Measurements from ENCODE around the gene SCPEP1.
"Not testable (repeated sequence)": the region's sequence is repeated elsewhere in the genome, so short reads cannot be mapped to it uniquely, and the experiment has no call there.

The SCPEP1 gene

DNA sequence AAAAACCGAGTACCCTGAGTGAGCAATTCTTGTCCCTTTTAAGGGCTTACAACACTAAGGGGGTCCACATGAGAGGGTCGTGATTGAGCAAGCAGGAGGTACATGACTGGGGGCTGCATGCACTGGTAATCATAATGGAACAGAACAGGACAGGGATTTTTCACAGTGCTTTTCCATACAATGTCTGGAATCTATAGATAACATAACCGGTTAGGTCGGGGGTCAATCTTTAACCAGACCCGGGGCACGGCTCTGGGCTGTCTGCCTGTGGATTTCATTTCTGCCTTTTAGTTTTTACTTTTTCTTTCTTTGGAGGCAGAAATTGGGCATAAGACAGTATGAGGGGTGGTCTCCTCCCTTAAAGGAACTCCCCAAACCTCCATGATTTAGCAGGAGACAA lies 12.2 kb upstream of the SCPEP1 start:
- not testable (repeated sequence) for DNase-seq

DNA sequence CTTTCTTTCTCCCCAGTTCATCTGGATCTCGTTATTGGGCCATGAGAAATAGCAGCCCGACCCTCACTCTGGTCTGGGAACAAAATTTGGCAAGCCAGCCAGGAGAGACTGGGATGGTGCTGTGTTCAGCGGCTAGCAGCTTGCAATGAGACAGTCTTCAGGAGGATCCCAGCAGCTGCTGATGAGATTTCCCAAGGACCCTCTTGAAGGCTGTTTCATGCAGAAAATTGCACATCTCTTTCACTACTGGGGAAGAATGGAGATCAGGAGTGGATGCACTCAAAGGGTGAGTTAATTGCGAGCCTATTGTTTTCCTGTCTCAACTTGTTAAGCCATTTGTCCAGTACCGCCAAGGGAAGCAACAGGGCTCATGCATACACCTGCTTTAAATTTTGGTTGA lies 11.6 kb upstream of the SCPEP1 start:
- no peak for DNase-seq

DNA sequence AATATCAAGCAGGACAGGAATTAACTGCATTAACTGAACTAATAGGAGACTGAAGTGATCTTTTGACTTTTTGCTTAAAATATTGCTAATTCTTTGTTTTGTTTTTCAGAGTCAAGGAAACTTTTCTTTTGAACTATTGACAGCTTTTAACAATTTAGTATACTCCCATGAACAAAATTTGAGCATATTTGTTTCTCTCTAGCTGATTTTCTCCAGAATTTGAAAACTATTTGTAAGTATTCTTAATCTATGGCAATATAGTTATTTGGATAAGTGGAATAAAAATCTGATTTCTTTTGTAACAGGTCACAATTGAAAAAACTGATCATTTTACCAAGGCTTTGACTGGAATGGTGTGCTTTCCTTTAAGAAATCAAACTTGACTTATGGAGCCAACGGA lies 7.0 kb upstream of the SCPEP1 start:
- DNase-seq: no peak

DNA sequence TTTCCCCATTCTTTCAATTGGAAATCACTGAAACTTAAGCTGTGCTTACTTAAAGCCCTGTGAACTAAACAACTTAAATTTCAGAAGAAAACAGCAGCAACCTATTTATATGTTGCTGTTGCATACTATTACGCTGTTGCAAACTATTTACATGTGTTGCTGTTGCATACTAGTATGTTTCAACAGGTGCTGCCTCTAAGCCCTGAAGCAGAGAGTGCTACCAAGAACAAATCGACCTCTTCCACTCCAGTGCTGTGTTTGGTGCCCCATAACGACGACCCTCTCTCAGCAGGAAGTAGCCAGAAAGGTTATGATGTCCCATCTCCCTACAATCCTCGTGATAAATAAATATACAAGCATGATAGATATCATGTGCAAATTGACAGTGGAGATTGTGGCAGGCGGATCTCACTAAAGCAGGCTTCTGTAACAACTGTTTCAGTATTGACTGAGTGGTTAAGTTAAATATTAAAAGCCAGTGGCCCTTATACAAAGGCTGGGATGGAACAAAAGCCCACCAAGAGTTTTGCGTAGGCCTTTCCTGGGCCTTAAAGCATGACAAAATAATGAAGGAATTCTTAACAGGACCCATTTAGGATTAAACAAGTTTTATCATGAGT lies 5.7 kb upstream of the SCPEP1 start:
- no peak for DNase-seq

DNA sequence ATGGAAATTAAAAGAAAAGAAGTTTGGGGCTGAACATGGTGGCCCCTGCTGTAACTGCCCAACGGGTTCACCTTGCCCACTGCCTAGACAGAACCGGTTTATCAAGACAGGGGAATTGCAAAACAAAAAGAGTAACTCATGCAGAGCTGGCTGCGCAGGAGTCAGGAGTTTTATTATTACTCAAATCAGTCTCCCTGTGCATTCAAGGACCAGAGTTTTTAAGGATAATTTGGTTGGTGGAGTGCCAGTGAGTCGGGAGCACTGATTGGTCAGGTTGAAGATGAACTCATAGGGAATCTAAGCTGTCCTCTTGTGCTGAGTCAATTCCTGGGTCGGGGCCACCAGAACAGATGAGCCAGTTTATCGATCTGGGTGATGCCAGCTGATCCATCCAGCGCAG lies 4.4 kb upstream of the SCPEP1 start:
- DNase-seq: no peak

DNA sequence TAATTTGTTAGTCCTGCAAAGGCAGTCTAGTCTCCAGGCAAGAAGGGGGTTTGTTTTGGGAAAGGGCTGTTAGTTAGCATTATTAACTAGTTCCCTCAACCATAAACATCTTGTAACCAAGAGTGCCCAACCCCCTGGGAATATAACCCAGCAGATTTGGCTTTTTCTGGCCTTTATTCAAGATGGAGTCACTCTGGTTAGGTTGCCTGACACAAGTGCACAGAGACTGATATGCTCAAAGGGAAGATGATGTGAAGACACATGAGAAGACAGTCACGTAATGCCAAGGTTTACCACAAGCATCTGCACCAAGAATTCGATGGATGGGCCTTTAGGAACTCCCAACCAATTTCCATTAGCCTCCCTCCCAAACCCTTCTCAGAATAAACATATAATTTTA lies 3.9 kb upstream of the SCPEP1 start:
- DNase-seq: no peak

DNA sequence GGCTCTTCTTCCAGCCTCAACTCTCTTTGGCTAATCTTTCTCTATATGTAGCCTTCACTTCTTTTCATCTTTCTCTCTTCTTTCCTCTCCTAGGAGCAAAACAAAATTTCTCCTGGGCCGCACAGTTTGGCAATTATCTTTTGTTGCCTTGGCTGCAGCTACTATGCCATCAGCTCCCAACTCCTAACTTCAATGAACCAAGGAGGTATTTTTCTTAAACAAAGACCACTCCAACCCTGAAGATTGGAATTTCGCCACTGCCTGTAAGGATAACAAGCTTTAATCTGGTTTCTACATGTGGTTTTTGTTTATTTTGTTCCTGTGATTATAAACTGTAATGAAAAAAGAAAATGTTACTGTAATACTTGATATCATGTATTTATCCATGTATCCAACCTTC lies 2.3 kb upstream of the SCPEP1 start:
- DNase-seq: no peak

DNA sequence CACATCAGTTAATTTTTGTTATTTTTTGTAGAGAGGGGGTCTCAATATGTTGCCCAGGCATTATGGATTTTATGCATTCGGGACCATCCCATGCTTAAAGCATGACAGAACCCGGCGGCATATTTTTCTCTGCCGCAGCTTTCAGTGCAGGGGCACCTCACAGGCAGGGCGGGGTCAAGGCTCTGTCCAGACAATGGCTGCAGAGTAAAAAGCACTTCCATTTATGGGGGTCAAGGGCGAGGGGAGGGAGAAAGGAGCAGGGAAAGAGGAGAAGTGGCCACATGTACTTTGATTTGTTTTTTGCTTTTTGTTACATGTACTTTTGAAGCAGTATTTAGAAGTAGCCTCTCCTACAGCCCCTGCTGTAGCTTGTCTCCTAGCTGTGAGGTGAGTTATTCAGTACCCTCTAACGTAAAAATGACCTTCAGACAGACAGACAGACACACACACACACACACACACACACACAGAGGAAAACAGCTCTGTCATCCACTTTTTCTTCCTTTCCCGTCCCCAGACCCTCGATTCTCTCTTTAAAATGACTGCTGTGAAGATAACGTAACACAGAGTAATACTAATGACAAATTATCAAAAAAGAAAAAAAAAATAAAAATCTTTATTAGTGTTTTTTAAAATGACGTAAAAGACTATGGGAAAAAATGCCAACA lies 856 bp upstream of the SCPEP1 start:
- no peak for DNase-seq

DNA sequence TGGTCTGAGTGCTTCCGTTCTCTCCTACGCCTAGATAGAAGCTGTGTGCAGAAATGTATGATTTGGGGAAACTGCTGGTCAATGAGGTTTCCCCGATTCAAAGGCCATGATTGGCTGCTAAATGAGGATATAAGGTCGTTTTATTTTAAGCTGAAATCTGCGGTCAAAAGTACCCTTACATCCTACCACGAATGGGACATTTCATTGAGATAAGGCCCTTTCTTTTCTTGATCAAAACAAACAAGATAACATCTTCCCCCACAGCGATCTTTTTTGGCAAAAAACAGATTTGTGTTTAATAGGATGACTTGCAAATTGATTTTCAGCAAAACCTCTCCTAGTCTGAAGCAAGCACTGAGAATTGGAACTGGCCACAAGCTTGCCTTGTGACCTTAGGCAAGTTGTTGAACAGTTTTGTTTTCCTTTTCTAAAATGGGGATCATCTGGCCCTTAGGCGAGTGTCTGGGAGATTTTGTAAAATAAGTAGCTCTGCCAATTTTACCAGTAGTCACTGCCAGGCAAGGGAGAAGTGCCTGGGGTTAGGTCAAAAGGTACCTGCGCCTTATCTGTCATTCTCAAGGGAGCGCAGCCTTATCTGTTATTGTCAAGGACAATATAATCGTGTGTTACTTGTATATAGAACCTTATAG lies 635 bp downstream of the SCPEP1 start:
- no peak for DNase-seq

DNA sequence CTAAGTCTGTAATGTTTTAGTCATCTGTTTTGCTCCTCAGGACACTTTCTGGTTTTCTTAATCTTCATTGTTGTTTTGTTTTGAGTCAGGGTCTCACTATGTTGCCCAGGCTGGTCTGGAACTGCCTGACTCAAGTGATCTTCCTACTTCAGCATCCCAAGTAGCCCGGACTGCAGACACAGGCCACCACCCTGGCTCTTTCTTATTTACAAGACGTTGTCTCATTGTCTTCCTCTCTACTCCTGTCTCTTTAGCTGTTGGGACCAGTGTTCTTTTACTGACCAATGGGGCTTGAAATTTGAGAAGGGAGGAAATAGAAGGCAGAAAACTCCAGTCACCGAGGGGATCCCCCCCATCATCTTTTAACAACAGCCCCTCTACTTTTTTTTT lies 1.2 kb downstream of the SCPEP1 start:
- no peak for DNase-seq

DNA sequence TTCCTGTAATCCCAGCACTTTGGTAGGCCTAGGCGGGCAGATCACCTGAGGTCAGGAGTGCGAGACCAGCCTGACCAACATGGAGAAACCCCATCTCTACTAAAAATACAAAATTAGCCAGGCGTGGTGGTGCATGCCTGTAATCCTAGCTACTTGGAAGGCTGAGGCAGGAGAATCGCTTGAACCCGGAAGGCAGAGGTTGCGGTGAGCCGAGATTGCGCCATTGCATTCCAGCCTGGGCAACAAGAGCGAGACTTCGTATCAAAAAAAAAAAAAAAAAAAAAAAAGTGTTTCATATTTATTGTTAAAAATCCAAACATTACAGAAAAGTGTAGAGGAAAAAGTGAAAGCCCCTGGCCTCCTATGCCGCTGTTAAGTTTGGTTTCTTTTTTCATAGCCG lies 2.6 kb downstream of the SCPEP1 start:
- not testable (repeated sequence) for DNase-seq

DNA sequence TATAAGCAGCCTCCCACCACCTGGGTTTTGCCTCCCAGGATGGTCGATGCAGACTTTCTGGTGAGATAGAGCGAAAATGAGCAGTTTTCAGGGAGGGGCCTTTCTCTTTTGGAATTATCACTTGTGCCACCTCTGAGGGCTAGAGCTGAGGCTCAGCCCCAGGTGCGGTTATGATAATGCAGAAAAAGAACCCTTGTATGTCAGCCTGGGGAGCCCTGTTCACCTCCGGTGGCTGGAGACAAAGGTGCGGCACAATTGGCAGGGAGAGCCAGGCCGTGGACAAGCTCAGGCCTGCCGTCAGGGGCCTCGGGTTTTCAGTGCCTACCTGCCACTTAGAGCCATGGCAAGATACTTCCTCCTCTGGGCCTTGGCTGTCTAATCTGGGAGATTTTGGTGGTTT lies 4.4 kb downstream of the SCPEP1 start:
- DNase-seq: no peak

DNA sequence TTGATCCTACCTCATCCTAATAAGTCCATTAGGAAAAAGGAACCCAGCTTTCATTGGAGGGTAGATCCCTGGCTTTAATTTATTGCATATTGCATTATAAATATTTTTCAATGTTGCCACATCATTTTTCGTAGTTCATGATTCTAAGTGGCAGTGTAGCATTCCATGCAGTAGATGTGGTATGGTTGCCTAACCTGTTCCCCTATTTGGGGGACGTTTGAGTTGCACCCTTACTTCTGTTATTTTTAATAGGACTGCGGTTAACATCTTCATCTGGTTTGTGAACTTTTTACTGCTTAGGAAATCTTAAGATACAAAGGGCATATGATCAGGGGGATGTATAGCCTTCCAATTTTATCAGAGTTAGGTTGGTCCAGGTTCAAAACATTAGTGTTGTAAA lies 5.4 kb downstream of the SCPEP1 start:
- no peak for DNase-seq

DNA sequence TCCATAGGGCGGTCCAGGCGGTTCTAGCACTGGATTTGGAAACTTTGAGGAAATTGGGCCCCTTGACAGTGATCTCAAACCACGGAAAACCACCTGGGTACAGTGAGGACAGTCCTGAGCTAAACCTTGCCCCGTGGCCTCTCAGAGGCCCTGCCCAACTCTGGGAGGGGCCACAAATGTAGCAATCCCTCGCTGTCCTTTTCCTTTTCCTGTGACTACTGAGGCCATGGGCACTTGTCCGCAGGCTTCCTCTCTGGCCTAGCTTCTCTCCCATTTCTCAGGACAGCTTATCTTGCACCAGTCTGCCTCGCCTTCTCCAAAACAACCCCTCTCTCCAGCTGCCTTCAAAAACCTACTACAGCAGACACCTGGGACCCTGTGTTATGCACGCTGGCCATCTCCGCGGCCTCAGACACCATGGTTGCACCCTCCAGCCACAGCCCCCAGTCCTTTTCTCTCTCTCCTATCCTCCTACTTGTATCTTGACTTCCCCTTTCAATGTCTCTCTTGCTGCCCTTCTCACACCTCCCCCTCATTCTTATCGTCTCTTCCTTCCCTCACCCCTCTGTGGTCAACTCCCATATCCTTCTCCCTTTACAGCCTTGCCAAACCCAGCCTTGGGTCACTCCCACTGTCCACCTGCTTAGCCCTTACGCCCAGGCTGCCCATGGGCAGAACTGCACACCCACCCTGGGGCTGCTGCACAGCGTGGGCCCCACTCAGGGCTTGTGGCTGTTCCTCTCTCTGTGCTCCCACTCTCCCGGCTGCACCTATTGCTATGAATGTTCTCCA lies 7.6 kb downstream of the SCPEP1 start:
- DNase-seq: no peak

DNA sequence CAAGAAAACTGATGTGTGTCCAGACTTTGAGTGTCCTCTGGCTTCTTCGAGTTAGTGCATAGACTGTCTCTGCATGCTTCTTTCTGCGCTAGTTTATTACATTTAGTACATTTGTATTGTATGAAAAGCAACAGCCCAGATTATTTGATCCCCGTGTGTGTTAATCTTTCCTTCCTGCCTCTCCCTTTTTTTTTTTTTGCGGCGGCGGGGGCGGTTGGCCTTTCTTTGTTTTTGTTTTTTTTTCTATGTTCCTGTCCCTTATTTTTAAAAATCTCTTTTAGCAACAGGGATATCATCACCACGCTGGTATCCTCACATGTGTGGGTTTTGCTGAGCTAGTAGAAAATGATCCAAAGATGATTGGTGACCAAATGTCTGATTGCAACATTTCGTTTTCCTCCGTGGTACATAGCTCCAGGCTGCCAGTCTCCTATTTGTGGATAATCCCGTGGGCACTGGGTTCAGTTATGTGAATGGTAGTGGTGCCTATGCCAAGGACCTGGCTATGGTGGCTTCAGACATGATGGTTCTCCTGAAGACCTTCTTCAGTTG lies 9.4 kb downstream of the SCPEP1 start:
- DNase-seq: no peak

DNA sequence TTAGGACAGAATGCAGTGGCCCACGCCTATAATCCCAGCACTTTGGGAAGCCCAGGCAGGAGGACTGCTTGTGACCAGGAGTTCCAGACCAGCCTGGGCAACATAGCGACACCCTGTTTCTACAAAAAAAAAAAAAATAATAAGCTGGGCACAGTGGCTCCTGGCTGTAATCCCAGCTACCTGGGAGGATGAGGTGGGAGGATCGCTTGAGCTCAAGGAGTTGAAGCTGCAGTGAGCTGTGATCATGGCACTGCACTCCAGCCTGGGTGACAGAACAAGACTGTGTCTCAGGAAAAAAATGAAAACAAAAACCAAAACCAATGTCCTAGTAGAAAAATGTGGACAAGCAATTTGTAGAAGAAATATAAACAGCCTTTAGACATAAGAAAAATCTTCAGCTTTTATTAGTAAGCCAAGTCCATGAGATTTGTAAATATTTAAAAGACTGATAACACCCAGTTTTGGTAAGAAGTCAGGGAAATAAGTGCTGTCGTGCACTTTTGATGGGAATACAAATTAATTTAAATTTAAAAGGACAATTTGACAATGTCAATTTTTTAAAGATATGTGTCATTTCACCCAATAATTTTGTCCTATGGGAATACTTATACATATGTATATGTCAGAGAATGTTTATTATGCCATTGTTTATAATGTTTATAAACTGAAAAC lies 11.1 kb downstream of the SCPEP1 start:
- no peak for DNase-seq

DNA sequence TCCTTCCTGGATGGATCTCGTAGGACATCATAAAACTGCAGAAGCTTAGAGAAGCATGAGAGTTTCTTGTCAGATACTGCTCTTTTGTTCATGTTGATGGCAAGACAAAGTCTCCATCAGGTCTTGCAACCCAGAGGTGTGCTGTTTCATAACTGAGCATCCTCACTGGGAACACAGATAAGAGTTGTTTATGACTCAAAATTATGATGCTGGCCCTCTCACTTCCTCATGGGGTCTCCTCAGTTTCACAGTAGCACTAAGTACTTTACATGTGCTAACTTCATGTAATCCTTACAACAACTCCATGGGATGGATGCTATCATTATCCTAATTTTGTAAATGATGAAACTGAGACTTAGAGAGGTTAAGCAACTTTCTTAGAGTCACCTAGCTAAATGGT lies 14.4 kb downstream of the SCPEP1 start:
- no peak for DNase-seq

DNA sequence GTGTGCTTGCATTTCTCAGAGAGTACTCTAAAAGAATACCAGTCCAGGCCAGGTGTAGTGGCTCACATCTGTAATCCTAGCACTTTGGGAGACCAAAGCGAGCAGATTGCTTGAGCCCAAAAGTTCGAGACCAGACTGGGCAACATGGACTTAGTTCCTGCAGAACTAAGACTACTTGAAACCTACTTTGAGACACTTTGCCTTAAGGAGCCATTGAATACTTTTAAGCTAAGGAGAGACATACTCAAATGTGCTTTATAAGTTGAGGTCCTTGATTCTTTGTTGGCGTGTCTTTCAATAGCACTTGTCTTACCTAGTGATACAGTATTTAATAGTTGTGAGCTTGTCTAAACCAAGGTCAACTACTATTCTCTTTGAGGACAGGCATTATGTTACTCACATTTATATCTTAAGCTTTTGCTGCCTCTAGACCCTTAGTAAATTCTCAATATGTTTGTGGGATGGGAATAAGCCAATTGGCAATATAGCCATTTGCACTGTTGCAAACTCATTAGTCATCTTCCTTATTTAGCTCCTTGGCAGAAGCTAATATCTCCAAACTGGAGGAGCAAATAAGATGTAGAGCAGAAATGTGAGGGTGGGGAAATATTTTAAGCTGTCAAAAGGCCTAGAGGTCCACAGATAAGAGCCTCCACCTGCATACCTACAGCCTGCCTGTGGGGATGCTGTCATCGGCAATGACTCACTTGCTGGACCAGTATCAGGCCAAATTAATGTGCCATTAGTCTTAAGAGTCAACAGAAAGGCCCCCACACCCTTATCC lies 16.3 kb downstream of the SCPEP1 start:
- no peak for DNase-seq

DNA sequence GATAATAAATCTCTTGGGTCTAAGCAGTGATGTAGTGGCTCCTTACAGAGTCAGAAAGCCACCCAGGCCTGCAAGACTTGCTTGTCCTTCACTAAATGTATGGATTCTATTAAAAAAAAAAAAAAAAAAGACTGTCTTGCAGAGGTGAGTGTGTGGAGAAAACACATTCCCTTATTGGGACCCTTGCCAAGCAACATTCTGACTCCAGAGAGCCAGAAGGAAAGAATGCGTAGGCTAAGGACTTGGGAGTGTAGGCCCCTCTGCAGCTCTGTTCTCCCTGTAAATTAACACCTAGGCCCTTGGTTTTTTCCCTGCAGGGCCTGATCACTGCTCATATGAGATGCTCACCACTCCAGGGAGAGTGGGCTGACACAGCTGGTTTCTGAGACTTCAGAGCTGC lies 17.8 kb downstream of the SCPEP1 start:
- no peak for DNase-seq

DNA sequence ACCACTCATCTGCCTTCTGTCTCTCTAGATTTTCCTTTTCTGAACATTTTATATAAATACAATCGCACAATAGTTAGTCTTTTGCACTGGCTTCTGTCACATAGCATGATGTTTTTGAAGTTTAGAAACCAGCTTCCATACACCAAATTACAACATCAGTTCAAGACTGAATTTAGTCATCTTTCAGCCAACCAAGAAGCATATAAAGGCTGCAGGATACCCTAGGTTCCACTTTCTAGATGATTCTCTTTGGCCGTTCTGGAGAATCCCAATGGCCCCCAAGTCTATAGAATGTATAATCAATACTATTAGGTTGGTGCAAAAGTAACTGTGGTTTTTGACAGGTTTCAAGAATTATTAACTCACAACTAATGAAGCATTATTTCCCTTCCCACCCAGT lies 19.4 kb downstream of the SCPEP1 start:
- DNase-seq: no peak

DNA sequence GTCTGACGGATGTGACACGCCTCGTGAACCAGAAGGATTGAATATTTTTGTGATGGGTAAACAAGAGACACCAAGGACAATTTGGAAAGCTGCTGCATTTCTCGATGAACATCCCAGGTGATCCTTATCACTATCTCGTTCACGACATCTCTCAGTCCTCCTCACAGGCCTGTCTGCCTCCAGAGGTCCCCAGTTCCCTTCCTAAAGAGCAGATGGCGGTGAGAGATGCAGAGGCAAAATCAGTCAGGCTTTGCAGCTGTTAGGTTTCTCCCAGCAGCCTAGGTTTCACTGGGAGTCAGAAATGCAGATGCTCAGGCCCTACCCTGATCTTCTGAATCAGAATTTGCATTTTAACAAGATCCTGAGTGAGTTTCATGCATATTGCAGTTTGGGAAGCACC lies 23.6 kb downstream of the SCPEP1 start:
- DNase-seq: no peak

DNA sequence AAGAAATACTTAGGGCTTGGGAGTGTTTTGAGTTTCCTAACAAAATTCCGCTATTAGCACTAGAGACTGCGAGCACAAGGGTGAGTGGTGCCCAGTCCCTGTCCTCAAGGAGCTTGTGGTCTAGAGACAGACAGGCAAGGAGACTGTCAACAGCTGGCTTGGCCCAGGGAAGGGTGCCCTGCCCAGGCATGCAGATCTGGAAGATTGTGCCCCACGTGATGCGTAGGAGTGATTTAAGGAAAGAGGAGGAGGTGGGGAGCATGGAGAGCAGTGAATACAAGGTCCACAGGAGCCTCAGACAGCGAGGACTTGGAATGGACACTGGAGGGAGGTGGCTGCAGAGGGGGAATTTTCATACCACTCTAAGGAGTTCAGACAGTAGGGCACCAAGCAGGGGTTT lies 25.0 kb downstream of the SCPEP1 start:
- DNase-seq: no peak

Data from NCI-H1048 (cell line).